T1000 (cell line): Measurements from ENCODE around the gene FAM186B.
"Not testable (repeated sequence)": the region's sequence is repeated elsewhere in the genome, so short reads cannot be mapped to it uniquely, and the experiment has no call there.

Source experiments
- DNase-seq: peaks from one replicate; lab custom pipeline; 2025; ENCODE audit warnings: mixed read lengths; lab: John Stamatoyannopoulos, UW

FAM186B gene

GRCh38 chr12:49605539-49605938 is at the start of gene FAM186B:
TSS of gene FAM186B (minus strand) at chr12:49605639. CDS start at chr12:49605477, 162 bp downstream.
- DNase-seq = not testable (repeated sequence)

- no peak for DNase-seq
Measured at GRCh38 chr12:49654715-49655114, 49.3 kb upstream of the FAM186B start.

GRCh38 chr12:49652921-49653520 is 47.6 kb upstream of the FAM186B start:
- DNase-seq = no peak

- no peak for DNase-seq
Measured at GRCh38 chr12:49651855-49652254, 46.4 kb upstream of the FAM186B start.

- DNase-seq = no peak
Measured at GRCh38 chr12:49649892-49650291, 44.5 kb upstream of the FAM186B start.

- no peak for DNase-seq
Measured at GRCh38 chr12:49649445-49649844, 44.0 kb upstream of the FAM186B start.

GRCh38 chr12:49648712-49649003 is 43.2 kb upstream of the FAM186B start:
- no peak for DNase-seq

GRCh38 chr12:49647827-49648711 is 42.6 kb upstream of the FAM186B start:
- no peak for DNase-seq

- no peak for DNase-seq
Measured at GRCh38 chr12:49646871-49647654, 41.6 kb upstream of the FAM186B start.

GRCh38 chr12:49646331-49646830 is 40.9 kb upstream of the FAM186B start:
- no peak for DNase-seq

GRCh38 chr12:49645146-49646039 is 40.0 kb upstream of the FAM186B start:
- no peak for DNase-seq

GRCh38 chr12:49644620-49644994 is 39.2 kb upstream of the FAM186B start:
- DNase-seq = no peak

- no peak for DNase-seq
Measured at GRCh38 chr12:49643961-49644619, 38.7 kb upstream of the FAM186B start.

GRCh38 chr12:49643135-49643534 is 37.7 kb upstream of the FAM186B start:
- no peak for DNase-seq

- no peak for DNase-seq
Measured at GRCh38 chr12:49642370-49642802, 36.9 kb upstream of the FAM186B start.

GRCh38 chr12:49641748-49642369 is 36.4 kb upstream of the FAM186B start:
- no peak for DNase-seq

GRCh38 chr12:49636979-49637755 is 31.7 kb upstream of the FAM186B start:
- DNase-seq = no peak

- no peak for DNase-seq
Measured at GRCh38 chr12:49636574-49636973, 31.1 kb upstream of the FAM186B start.

GRCh38 chr12:49635656-49636055 is 30.2 kb upstream of the FAM186B start:
- no peak for DNase-seq

- no peak for DNase-seq
Measured at GRCh38 chr12:49635036-49635435, 29.6 kb upstream of the FAM186B start.
